DMS79 (cell line): Measurements from ENCODE around the gene SEMA5A.

Experiments used
- DNase-seq: peaks from one replicate; lab custom pipeline; 2025; lab: John Stamatoyannopoulos, UW

SEMA5A gene

GRCh38 chr5:9278921-9279603, 266.8 kb downstream of the SEMA5A start:
- DNase-seq, result no peak

- DNase-seq, result no peak
Measured at GRCh38 chr5:9269014-9269413, 276.9 kb downstream of the SEMA5A start.

- no peak for DNase-seq
Measured at GRCh38 chr5:9268226-9268625, 277.6 kb downstream of the SEMA5A start.

GRCh38 chr5:9265441-9266287, 280.2 kb downstream of the SEMA5A start:
- DNase-seq, result no peak

- no peak for DNase-seq
Measured at GRCh38 chr5:9264301-9264700, 281.6 kb downstream of the SEMA5A start.

GRCh38 chr5:9263656-9264055, 282.2 kb downstream of the SEMA5A start:
- no peak for DNase-seq

GRCh38 chr5:9251379-9251980, 294.4 kb downstream of the SEMA5A start:
- DNase-seq, result no peak

GRCh38 chr5:9249231-9249630, 296.6 kb downstream of the SEMA5A start:
- DNase-seq, result no peak

- no peak for DNase-seq
Measured at GRCh38 chr5:9245071-9245470, 300.8 kb downstream of the SEMA5A start.

GRCh38 chr5:9244417-9244816, 301.5 kb downstream of the SEMA5A start:
- DNase-seq, result no peak

GRCh38 chr5:9241479-9242305, 304.2 kb downstream of the SEMA5A start:
- DNase-seq, result no peak

- no peak for DNase-seq
Measured at GRCh38 chr5:9240431-9240830, 305.4 kb downstream of the SEMA5A start.

- no peak for DNase-seq
Measured at GRCh38 chr5:9239626-9240025, 306.2 kb downstream of the SEMA5A start.

GRCh38 chr5:9239071-9239470, 306.8 kb downstream of the SEMA5A start:
- DNase-seq, result no peak

GRCh38 chr5:9233712-9234111, 312.2 kb downstream of the SEMA5A start:
- no peak for DNase-seq

- DNase-seq, result no peak
Measured at GRCh38 chr5:9233035-9233434, 312.8 kb downstream of the SEMA5A start.

GRCh38 chr5:9231842-9232241, 314.0 kb downstream of the SEMA5A start:
- DNase-seq, result no peak

- no peak for DNase-seq
Measured at GRCh38 chr5:9230355-9230754, 315.5 kb downstream of the SEMA5A start.

GRCh38 chr5:9226016-9226536, 319.8 kb downstream of the SEMA5A start:
- no peak for DNase-seq

GRCh38 chr5:9222054-9222976, 323.6 kb downstream of the SEMA5A start:
- no peak for DNase-seq

- DNase-seq, result no peak
Measured at GRCh38 chr5:9218358-9218757, 327.5 kb downstream of the SEMA5A start.
